IMR-90 (cell line): ENCODE results near the gene MAP3K5. TPM values are rescaled to one million over a fixed set of nuclear protein-coding genes. Genes with fewer than 3 reads are reported as not detected.

Source experiments
- ATAC-seq: fragments of 200-7000 bp; cut with Tn5 transposase; 2 replicates; pipeline ENCODE4 v1.9.1; 2020; ENCODE audit warnings: low read depth, mild to moderate bottlenecking, moderate library complexity
- BruUV-seq: library from RNA; stranded (reverse); fragments of 400-500 nt; replicated peaks from 2 replicates; lab custom pipeline; 2021; lab: Mats Ljungman, UMichigan
- CTCF ChIA-PET: fragments of 300-600 bp; formaldehyde crosslinking; extraction: SDS; loops from one replicate; lab custom pipeline; 2021; ENCODE audit warnings: antibody characterized with exemption; lab: Yijun Ruan, JAX
- POLR2A ChIA-PET: fragments of 300-600 bp; sonication (Branson Sonifier 250); formaldehyde crosslinking; loops from one replicate; lab custom pipeline; 2022; ENCODE audit warnings: antibody characterized with exemption; ENCODE audit not compliant: unreplicated experiment; lab: Charles Lee
- DNase-seq: peaks from one replicate; pipeline ENCODE4 v3.0.0; 2013
- H2AFZ ChIP-seq: replicated peaks from 2 replicates; pipeline ENCODE3; 2013; ENCODE audit warnings: low read length, mild to moderate bottlenecking; ENCODE audit not compliant: poor library complexity
- H2AK5ac ChIP-seq: 2 replicates; pipeline ENCODE4 v1.6.1; 2013; ENCODE audit warnings: low read depth, low read length, inconsistent platforms
- H2AK9ac ChIP-seq: replicated peaks from 2 replicates; pipeline ENCODE3; 2013; ENCODE audit warnings: mild to moderate bottlenecking, low read depth, low read length, moderate library complexity; ENCODE audit not compliant: poor library complexity
- H2BK120ac ChIP-seq: 2 replicates; pipeline ENCODE4 v1.6.1; 2013; ENCODE audit warnings: low read depth, low read length, inconsistent platforms
- H2BK15ac ChIP-seq: 3 replicates; pipeline ENCODE4 v1.6.1; 2013; ENCODE audit warnings: low read depth, low read length, inconsistent platforms
- H2BK20ac ChIP-seq: 2 replicates; pipeline ENCODE4 v1.6.1; 2013; ENCODE audit warnings: low read depth, mild to moderate bottlenecking, inconsistent platforms, low read length, moderate library complexity
- H2BK5ac ChIP-seq: 2 replicates; pipeline ENCODE4 v1.6.1; 2013; ENCODE audit warnings: mild to moderate bottlenecking, low read depth, low read length, inconsistent platforms; ENCODE audit not compliant: poor library complexity, severe bottlenecking
- H3K14ac ChIP-seq: replicated peaks from 2 replicates; pipeline ENCODE4 v1.6.1; 2013; ENCODE audit warnings: low read depth, low read length, inconsistent platforms
- H3K18ac ChIP-seq: 2 replicates; pipeline ENCODE4 v1.6.1; 2013; ENCODE audit warnings: low read depth, low read length, control low read depth
- H3K23ac ChIP-seq: 2 replicates; pipeline ENCODE4 v1.6.1; 2013; ENCODE audit warnings: low read depth, low read length, inconsistent platforms
- H3K27ac ChIP-seq: 2 replicates; pipeline ENCODE4 v1.5.1; 2013; ENCODE audit warnings: mild to moderate bottlenecking, control low read depth, low read length; ENCODE audit not compliant: insufficient read depth
- H3K27me3 ChIP-seq: 2 replicates; pipeline ENCODE4 v1.6.1; 2013; ENCODE audit warnings: low read length; ENCODE audit not compliant: control insufficient read depth, insufficient read depth
- H3K36me3 ChIP-seq: 2 replicates; pipeline ENCODE4 v1.6.1; 2013; ENCODE audit warnings: low read length, mixed read lengths; ENCODE audit not compliant: control insufficient read depth, insufficient read depth
- H3K4ac ChIP-seq: 2 replicates; pipeline ENCODE4 v1.6.1; 2013; ENCODE audit warnings: low read depth, low read length, inconsistent platforms
- H3K4me1 ChIP-seq: 2 replicates; pipeline ENCODE4 v1.6.1; 2013; ENCODE audit warnings: low read length, mixed read lengths; ENCODE audit not compliant: control insufficient read depth, insufficient read depth
- H3K4me2 ChIP-seq: 2 replicates; pipeline ENCODE4 v1.6.1; 2013; ENCODE audit warnings: low read depth, mild to moderate bottlenecking, control low read depth, low read length, moderate library complexity
- H3K4me3 ChIP-seq: 2 replicates; pipeline ENCODE4 v1.5.1; 2013; ENCODE audit warnings: low read depth, mild to moderate bottlenecking, control low read depth, low read length, moderate library complexity; ENCODE audit not compliant: insufficient read depth
- H3K56ac ChIP-seq: 2 replicates; pipeline ENCODE4 v1.6.1; 2013; ENCODE audit warnings: low read length, inconsistent platforms; ENCODE audit not compliant: insufficient read depth; ENCODE audit errors: extremely low read depth
- H3K79me1 ChIP-seq, 2 experiments: 2 replicates each; pipeline ENCODE4 v1.6.1; 2013; ENCODE audit warnings: low read length in 2 of 2, inconsistent platforms in 1 of 2, low read depth in 1 of 2
- H3K9ac ChIP-seq: 2 replicates; pipeline ENCODE4 v1.6.1; 2013; ENCODE audit warnings: low read depth, low read length, control low read depth
- H3K9me1 ChIP-seq: 2 replicates; pipeline ENCODE4 v1.6.1; 2013; ENCODE audit warnings: low read length, inconsistent platforms; ENCODE audit not compliant: insufficient read depth
- H3K9me3 ChIP-seq: 2 replicates; pipeline ENCODE4 v1.6.1; 2013; ENCODE audit warnings: low read length; ENCODE audit not compliant: control insufficient read depth, insufficient read depth
- H4K20me1 ChIP-seq: 2 replicates; pipeline ENCODE4 v1.6.1; 2013; ENCODE audit warnings: low read length, inconsistent platforms; ENCODE audit not compliant: insufficient read depth
- H4K5ac ChIP-seq: 2 replicates; pipeline ENCODE4 v1.6.1; 2013; ENCODE audit warnings: mild to moderate bottlenecking, low read depth, low read length, control low read depth
- H4K8ac ChIP-seq, 2 experiments: 2 replicates each; pipeline ENCODE4 v1.6.1; 2013; ENCODE audit warnings: low read depth in 2 of 2, low read length in 2 of 2, control low read depth in 1 of 2, inconsistent platforms in 1 of 2
- H4K91ac ChIP-seq: 2 replicates; pipeline ENCODE4 v1.6.1; 2013; ENCODE audit warnings: low read depth, low read length, inconsistent platforms; ENCODE audit not compliant: insufficient read depth
- CTCF ChIP-seq: conservative IDR thresholded peaks from 2 replicates; pipeline ENCODE4 v1.5.1; 2012; ENCODE audit warnings: mild to moderate bottlenecking, low read depth, low read length, improper control_type of control experiment
- NFE2L2 ChIP-seq: fragments of 150-350 bp; IDR thresholded peaks from 2 replicates; pipeline ENCODE4 v1.6.1; 2016; ENCODE audit warnings: low read depth, mild to moderate bottlenecking, low read length
- POLR2A ChIP-seq: IDR thresholded peaks from 2 replicates; pipeline ENCODE4 v1.6.1; 2012; ENCODE audit warnings: mild to moderate bottlenecking, low read depth, low read length
- WGBS, 2 experiments: methylation state at CpG; one replicate each; pipeline versions ENCODE4 v1.1.5 to v1.1.7; 2013; ENCODE audit warnings: missing lambda C conversion rate in 2 of 2; ENCODE audit not compliant: insufficient read length in 1 of 2; ENCODE audit errors: extremely low coverage in 2 of 2; 5-methylcytosine and 5-hydroxymethylcytosine counted together
- dilution Hi-C: fragments of 300-500 bp; cut with HindIII; formaldehyde crosslinking; loops from one replicate; pipeline ENCODE4 v1.14.3; 2018; ENCODE audit warnings: low sequenced_read_pairs; ENCODE audit not compliant: unreplicated experiment
- in situ Hi-C: fragments of 300-500 bp; cut with MboI; formaldehyde crosslinking; loops from 3 replicates; pipeline ENCODE4 v1.14.3; 2019; ENCODE audit warnings: low sequenced_read_pairs, inconsistent platforms, mixed read lengths
- intact Hi-C: fragments of 100-400 bp; cut with micrococcal nuclease; formaldehyde crosslinking; loops from 2 replicates; pipeline ENCODE4 v1.10.0; 2022
- polyA plus RNA-seq, 3 experiments: library from polyadenylated mRNA; depleted of rRNA; stranded (reverse); fragments of >200 nt; gene quantifications; 2 replicates each; pipeline ENCODE4 v1.2.3, GENCODE V29; 2012; ENCODE audit warnings: low replicate concordance in 1 of 3
- total RNA-seq: library from RNA; depleted of rRNA; stranded (reverse); fragments of >200 nt; gene quantifications from 2 replicates; pipeline ENCODE4 v1.2.3, GENCODE V29; 2012

The MAP3K5 gene
- total and polyA plus RNA-seq, 2 of the 4 experiments (the other 2 are of a cell fraction): 5.4 to 17.6 TPM

GRCh38 chr6:136609873-136610706 is 182.2 kb downstream of the MAP3K5 start (continued):
- TF ChIP-seq CTCF: no peak

GRCh38 chr6:136608991-136609390 is 183.3 kb downstream of the MAP3K5 start:
- Histone ChIP-seq H2BK120ac (peak overlapping the region; percentile 99), H3K56ac (peak overlapping the region; percentile 66), H3K4me2 (peak overlapping the region; percentile 40), H3K9me3 (no peaks in the 10 kb centered on the region), H2BK15ac (peak overlapping the region; percentile 98), H3K14ac (peak overlapping the region; percentile 96), H3K4me3 (no peak overlapping the region), H2AK5ac (peak overlapping the region; percentile 96), H2AK9ac (peak overlapping the region; percentile 11), H3K18ac (peak overlapping the region; percentile 84), H2AFZ (peak overlapping the region; percentile 33), H2BK5ac (peak overlapping the region; percentile 93), H3K9me1 (peaks cover 18% of the 10 kb centered on the region), H3K23ac (peak overlapping the region; percentile 97), H4K20me1 (no peaks in the 10 kb centered on the region), H2BK20ac (peak overlapping the region; percentile 100), H3K4ac (peak overlapping the region; percentile 99), H4K8ac (peak overlapping the region; percentile 66 to 98), H3K27me3 (no peaks in the 10 kb centered on the region), H4K5ac (peak overlapping the region; percentile 68), H3K36me3 (0 out of 2 replicates have a peak, but pooled peaks cover 2% of the 10 kb centered on the region), H3K27ac (peak overlapping the region; percentile 92), H3K4me1 (peaks cover 19% of the 10 kb centered on the region), H3K79me1 (peaks cover 3 to 27% of the 10 kb centered on the region in 2 experiments; a peak in 3 of 4 replicates), H3K9ac (peak overlapping the region; percentile 18; the same call in 1 of the 2 replicates), H4K91ac (peak overlapping the region; percentile 94)
- ChIA-PET CTCF (interaction anchor here (0.6 to 2.1 kb wide), 2 partner anchors 21 to 188 kb away, joined by 3 to 8 read pairs; no protein-coding TSS in a partner anchor), POLR2A (interaction anchor here (1.6 kb wide), 1 partner anchor 15 kb away, joined by 7 read pairs; no protein-coding TSS in a partner anchor)
- BruUV-seq: no TSS peak
- no peak for TF ChIP-seq NFE2L2
- TF ChIP-seq POLR2A: peak; percentile 37; the same call in 1 of the 2 replicates
- ATAC-seq (0 out of 2 replicates have a peak, but pooled peaks have one; percentile 9), DNase-seq (peak; percentile 94)
- dilution Hi-C loops: no loop called here
- intact Hi-C loops: loop anchor here (1.0 kb wide), 1 partner anchor 184 kb away; no protein-coding TSS in a partner anchor
- WGBS, 2 experiments: no CpG with 5 or more reads among the region's 3 CpGs
- in situ Hi-C loops: no loop called here
